Stimulated activated CD4-positive, alpha-beta T cell treated with anti-CD3 and anti-CD28 coated beads, Interleukin-12 subunit alpha, Interleukin-12 subunit beta, amount 100 ng/mL, for 24 hours (primary cell): Measurements from ENCODE around the gene CATSPER3.

Experiments
- DNase-seq, 2 experiments: peaks; one replicate each; pipeline ENCODE4 v3.0.0-alpha.2; 2020; ENCODE audit warnings: low read depth in 2 of 2

Gene CATSPER3

GRCh38 chr5:134967607-134968006, at the start of gene CATSPER3:
Gene CATSPER3, plus strand, starts transcription at chr5:134967907. Its CDS starts 85 bp downstream, at chr5:134967992.
- DNase-seq, result no peak

DNA sequence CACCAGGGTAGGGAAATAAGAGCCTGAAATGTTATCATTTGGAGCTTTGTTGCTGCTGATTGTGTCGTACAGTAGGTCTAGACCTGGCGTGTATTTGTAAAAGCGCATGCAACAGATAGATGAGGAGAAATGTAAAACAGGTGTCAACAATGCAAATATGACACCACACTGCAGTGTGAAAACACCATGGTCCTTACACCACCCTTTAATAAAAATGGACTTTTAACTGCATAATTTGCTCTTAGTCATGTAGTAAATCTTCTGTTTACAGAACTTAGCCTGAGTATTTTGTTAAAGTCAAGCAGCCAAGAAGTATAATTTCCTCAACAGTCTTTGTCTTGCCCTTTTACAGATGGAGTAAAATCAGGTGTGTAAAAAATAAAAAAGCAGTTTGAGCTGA, 48.8 kb upstream of the CATSPER3 start:
- no peak for DNase-seq

- DNase-seq, result no peak
Measured at GRCh38 chr5:134920848-134921575, 46.7 kb upstream of the CATSPER3 start.

GRCh38 chr5:134932508-134932907, 35.2 kb upstream of the CATSPER3 start:
- no peak for DNase-seq

- DNase-seq, result no peak
Measured at GRCh38 chr5:134934202-134934601, 33.5 kb upstream of the CATSPER3 start.

- no peak for DNase-seq
Measured at GRCh38 chr5:134935711-134936602, 31.8 kb upstream of the CATSPER3 start.

- no peak for DNase-seq
Measured at GRCh38 chr5:134937526-134937925, 30.2 kb upstream of the CATSPER3 start.

DNA sequence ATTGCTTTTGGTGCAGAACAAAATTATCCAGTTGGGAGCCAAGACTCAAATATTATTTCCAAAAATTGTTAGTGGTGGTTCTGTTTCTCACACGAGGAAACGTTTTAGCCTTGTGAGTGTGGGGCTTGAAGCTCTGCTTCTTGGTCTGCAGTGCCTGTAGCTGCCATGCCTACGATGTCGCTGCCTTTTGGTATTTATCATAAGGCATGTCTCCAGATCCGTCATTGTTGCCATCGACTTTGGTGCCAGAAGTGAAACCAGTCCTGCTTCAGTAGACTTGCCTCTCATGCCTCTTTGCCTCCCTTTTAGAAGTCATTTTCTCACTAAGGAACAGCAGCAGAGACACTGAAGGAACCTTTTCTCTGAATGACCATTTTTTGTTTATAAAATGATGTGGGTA, 29.7 kb upstream of the CATSPER3 start:
- no peak for DNase-seq

- DNase-seq, result no peak
Measured at GRCh38 chr5:134939500-134939899, 28.2 kb upstream of the CATSPER3 start.

DNA sequence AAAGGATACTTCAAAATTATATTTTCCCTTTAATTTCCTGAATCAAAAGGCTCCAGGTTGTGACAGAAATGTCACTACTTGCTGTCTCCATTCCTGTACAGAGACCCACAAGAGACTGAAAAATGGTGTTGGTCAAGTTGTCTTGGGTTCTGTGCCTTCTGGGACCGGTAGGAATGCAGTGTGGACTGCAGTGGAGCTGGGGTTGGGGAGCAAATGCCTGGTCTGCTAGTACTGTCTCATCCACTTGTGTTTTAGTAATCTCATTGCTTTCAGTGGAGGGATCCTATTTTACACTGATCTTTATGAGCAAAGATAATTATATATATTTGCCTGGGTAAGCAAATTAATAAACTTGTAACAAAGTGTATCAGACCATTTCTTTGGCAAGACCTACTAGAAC, 24.2 kb upstream of the CATSPER3 start:
- DNase-seq, result no peak

- no peak for DNase-seq
Measured at GRCh38 chr5:134944630-134945029, 23.1 kb upstream of the CATSPER3 start.

GRCh38 chr5:134945041-134945440, 22.7 kb upstream of the CATSPER3 start:
- DNase-seq, result no peak

GRCh38 chr5:134948911-134949310, 18.8 kb upstream of the CATSPER3 start:
- DNase-seq, result no peak

DNA sequence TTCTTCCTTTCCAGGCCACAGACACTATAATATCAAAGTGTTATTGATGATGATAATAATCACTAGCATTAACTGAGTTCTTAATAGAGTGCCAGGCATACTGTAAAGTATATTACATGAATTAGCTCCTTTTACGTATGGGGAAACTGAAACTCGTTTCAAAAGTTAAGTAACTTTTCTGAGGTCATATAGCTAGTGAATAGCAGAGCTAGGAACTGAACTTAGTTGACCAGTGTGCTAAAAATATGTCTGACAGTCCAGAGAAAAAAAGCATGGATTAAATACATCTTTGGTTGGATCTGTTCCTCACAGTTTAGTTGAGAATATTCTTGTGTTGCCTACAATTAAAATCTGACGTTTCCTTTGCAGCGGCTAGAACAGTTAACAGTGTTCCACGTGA, 18.4 kb upstream of the CATSPER3 start:
- no peak for DNase-seq

GRCh38 chr5:134957920-134958608, 9.6 kb upstream of the CATSPER3 start:
- DNase-seq, result no peak

DNA sequence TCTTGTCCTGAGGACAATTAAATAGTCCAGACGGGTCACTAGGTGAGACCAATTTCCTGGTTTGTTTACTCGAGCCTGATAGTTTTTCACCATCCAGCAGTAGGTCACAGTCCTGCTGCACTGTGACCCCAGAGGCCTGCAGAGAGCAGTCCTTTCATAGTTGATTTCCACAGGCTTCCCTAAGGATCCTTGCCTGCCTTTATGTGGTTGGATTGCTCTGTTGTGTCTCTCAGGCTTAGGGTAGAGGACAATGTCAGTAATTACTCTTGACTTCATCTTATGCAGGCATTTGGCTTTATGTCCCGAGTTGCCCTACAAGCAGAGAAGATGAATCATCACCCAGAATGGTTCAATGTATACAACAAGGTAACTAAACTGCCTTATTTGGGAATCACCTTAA, 9.0 kb upstream of the CATSPER3 start:
- DNase-seq, result no peak

GRCh38 chr5:134963098-134963497, 4.6 kb upstream of the CATSPER3 start:
- no peak for DNase-seq

- DNase-seq, result no peak
Measured at GRCh38 chr5:134964359-134965270, 3.1 kb upstream of the CATSPER3 start.

DNA sequence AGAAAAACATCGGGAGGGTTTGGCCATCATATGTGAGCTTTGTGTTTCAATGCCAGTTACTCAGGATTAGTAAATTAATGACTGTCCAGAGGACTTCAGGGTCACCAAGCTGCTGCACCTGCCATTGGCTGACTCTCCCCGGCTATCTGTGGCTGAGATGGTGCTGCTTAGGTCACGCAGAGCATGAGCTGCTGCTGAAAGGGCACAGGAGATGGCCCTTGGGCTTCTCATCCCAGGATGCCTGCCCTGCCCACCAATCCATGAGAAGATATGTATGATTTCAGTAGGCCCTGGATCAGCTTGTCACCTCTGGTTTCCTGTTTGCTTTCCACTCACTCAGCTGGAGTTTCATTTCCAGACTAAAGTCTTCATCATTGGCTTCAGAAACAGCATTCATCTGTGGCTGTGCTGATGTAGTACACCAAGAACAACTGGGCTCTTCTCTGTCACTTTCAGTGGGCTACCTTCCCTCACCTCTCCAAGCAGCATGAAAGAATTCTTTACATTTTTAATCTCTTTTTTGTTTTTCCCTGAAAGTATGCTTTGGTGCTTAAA, 2.4 kb upstream of the CATSPER3 start:
- no peak for DNase-seq

GRCh38 chr5:134968055-134968454, 348 bp downstream of the CATSPER3 start:
- DNase-seq, result no peak

- no peak for DNase-seq
Measured at GRCh38 chr5:134969166-134969565, 1.5 kb downstream of the CATSPER3 start.
